ENCODE measurements around the gene TAP2.

Gene TAP2

GRCh38 chr6:32853541-32854375 is 15.2 kb upstream of the TAP2 start, which contains the start of the genes PSMB9 and TAP1:
PSMB9 (plus strand) TSS chr6:32854192; CDS start chr6:32854230, 38 bp downstream.
TAP1 (minus strand) TSS chr6:32853704; CDS start chr6:32853636, 68 bp downstream.
- TF ChIP-seq CTCF (conservative IDR thresholded peaks at IDR 0.05; ENCODE audit: low read depth, low read length): peak; percentile 55
- peak; percentile 95 for DNase-seq (ENCODE audit: low read depth)
- peak within 1 kb of the TSS; percentile 90 for H3K4me3 ChIP-seq (ENCODE audit: low read depth, low read length)

DNA sequence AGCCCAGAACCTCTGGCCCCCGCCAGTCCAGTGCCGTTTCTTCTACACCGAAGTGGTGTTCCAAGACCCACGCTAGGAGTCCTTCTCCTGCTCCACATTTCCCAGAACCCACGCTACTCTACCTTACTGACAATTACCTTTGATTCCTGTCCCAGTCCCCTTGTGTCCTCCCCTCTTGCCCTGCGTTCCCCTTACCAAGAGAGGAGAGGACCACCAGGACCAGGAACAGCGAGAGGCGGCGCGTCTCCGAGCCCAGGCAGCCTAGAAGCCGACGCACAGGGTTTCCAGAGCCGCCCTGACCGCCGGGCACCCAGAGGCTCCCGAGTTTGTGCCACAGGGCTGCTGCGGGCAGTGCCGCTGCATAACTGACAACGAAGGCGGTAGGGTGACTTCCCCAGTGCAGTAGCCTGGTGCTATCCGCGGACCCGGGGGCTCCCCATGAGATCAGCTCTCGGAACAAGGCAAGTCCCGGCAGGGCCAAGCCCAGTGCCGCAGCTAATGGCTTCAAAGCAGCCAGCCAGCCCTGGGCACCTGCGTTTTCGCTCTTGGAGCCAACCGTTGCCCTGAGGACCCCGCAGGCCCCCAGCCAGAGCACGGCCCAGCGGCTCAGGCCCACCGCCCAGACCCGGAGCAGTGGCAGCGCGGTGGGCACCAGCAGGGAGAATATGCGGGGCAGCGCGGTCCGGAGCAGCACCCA is 14.5 kb upstream of the TAP2 start:
- H3K4me3 ChIP-seq (ENCODE audit: low read depth, low read length): peak overlapping the region; percentile 90
- DNase-seq (ENCODE audit: low read depth): peak; percentile 39
- no peak for TF ChIP-seq CTCF (conservative IDR thresholded peaks at IDR 0.05; ENCODE audit: low read depth, low read length)

DNA sequence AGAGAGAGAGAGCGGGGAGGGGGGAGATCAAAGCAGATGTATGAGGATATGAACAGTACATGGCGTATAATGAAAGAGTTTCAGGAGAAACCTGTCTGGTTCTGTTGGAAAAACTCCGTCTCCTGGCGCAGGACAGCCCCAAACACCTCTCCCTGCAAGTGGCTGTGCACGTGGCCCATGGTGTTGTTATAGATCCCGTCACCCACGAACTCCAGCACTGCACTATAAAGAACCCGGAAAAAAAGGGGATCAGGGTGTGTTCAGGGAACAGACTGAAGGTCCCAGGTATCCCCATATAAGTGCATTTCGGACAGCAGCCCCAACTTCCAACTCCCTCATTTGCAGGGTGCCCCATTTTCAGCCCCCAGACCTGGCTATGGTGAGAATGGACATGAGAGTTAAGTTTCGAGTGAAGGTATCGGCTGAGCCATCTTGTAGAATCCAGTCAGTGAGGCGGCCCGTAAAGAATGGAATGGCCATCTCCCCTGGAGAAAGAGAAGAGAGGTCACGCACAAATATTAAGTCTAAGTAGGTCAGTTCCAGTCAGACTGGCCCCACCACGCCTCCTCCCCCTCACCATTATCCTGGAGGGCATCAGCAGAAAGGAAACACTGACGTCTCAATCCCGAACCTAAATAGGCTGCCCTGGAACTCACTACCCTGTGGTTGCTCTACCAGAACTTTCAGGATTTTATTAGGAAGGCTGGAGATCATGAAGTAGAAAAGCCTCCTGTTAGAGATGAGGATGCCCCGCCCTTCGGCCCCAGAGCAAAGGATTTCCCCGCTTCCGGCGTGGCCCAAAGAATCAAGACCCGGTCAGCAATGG is 13.7 kb upstream of the TAP2 start:
- TF ChIP-seq CTCF (conservative IDR thresholded peaks at IDR 0.05; ENCODE audit: low read depth, low read length): no peak
- peak overlapping the region; percentile 90 for H3K4me3 ChIP-seq (ENCODE audit: low read depth, low read length)
- no peak for DNase-seq (ENCODE audit: low read depth)

DNA sequence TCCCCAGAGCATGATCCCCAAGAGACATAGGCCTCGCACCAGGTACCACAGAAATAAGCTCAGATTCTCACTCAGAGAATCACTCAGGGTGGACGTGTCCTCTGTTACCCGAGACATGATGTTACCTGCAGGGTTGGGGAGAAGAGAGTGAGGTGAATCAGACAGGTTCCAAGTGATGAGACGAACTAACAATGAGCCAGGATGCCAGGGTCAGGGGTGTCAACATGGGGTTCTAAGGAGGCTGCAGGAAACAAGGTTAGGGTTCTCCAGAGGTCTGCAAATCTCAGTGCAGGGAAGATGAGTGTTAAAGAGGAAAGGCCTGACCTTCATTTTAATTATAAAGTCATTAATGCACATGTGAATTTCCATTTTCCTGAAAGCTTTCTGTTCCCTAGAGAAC is 12.5 kb upstream of the TAP2 start:
- no peak overlapping the region for H3K4me3 ChIP-seq (ENCODE audit: low read depth, low read length)
- DNase-seq (ENCODE audit: low read depth): no peak

GRCh38 chr6:32849126-32849525 is 10.6 kb upstream of the TAP2 start:
- no peak overlapping the region for H3K4me3 ChIP-seq (ENCODE audit: low read depth, low read length)
- no peak for TF ChIP-seq CTCF (conservative IDR thresholded peaks at IDR 0.05; ENCODE audit: low read depth, low read length)
- no peak for DNase-seq (ENCODE audit: low read depth)

More for the DNA sequence above, 12.5 kb upstream of the TAP2 start:
- TF ChIP-seq CTCF (conservative IDR thresholded peaks at IDR 0.05; ENCODE audit: low read depth, low read length): no peak

DNA sequence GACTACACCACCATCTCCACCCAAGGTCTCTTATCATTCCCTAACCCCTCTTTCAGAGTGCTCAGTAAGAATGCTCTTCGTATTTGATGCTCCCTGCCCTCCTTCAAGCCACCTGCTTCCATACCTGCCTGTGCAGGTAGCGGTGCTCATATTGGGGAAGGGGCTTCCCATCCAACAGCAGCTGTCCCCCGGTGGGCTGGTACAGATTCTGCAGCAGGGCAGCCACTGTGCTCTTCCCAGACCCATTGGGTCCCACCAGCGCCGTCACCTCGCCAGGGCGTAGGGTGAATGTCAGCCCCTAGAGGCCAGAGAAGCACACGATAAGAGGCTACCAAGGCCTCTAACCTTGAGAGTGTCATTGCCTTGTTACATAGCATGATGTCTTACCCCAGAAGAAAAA is 9.3 kb upstream of the TAP2 start:
- H3K4me3 ChIP-seq (ENCODE audit: low read depth, low read length): no peak overlapping the region
- no peak for TF ChIP-seq CTCF (conservative IDR thresholded peaks at IDR 0.05; ENCODE audit: low read depth, low read length)
- DNase-seq (ENCODE audit: low read depth): no peak
